Daoy (cell line): ENCODE data around the gene PCDHB1. TPM values are rescaled to one million over a fixed set of nuclear protein-coding genes. Genes with fewer than 3 reads are reported as not detected.

Experiments used
- DNase-seq: peaks from one replicate; pipeline ENCODE4 v3.0.0-alpha.2; 2015; ENCODE audit warnings: low read depth
- total RNA-seq: library from RNA; depleted of rRNA; stranded (reverse); fragments of >200 nt; shearing (Covaris generic); gene quantifications from 2 replicates; pipeline ENCODE4 v1.2.3, GENCODE V29; 2014; rRNA removed

PCDHB1 gene
- 0.06 TPM in 1 of 2 replicates, not detected in the other for total RNA-seq

- DNase-seq = peak; percentile 26
Observed at GRCh38 chr5:141050622-141051520, at the start of gene PCDHB1. PCDHB1 (plus strand) TSS chr5:141051374; CDS start chr5:141051471, 97 bp downstream.

- DNase-seq = peak; percentile 46
Observed at GRCh38 chr5:141001446-141001843, 49.7 kb upstream of the PCDHB1 start.

GRCh38 chr5:141001844-141002604 lies 49.1 kb upstream of the PCDHB1 start:
- DNase-seq = peak; percentile 74

- DNase-seq = no peak
Observed at GRCh38 chr5:141002605-141002965, 48.6 kb upstream of the PCDHB1 start.

GRCh38 chr5:141003031-141003430 lies 48.1 kb upstream of the PCDHB1 start:
- DNase-seq = no peak

GRCh38 chr5:141003791-141004611 lies 47.2 kb upstream of the PCDHB1 start:
- DNase-seq = peak; percentile 90

- DNase-seq = no peak
Observed at GRCh38 chr5:141007791-141008190, 43.4 kb upstream of the PCDHB1 start.

GRCh38 chr5:141010047-141010793 lies 41.0 kb upstream of the PCDHB1 start:
- DNase-seq = no peak

- no peak for DNase-seq
Observed at GRCh38 chr5:141017943-141018342, 33.2 kb upstream of the PCDHB1 start.

- DNase-seq = no peak
Observed at GRCh38 chr5:141022384-141022783, 28.8 kb upstream of the PCDHB1 start.

GRCh38 chr5:141031006-141031405 lies 20.2 kb upstream of the PCDHB1 start:
- DNase-seq = no peak

GRCh38 chr5:141032626-141033025 lies 18.5 kb upstream of the PCDHB1 start:
- no peak for DNase-seq

GRCh38 chr5:141039061-141039460 lies 12.1 kb upstream of the PCDHB1 start:
- no peak for DNase-seq

GRCh38 chr5:141039517-141039916 lies 11.7 kb upstream of the PCDHB1 start:
- peak; percentile 40 for DNase-seq

- DNase-seq = peak; percentile 79
Observed at GRCh38 chr5:141040093-141040770, 10.9 kb upstream of the PCDHB1 start.

- DNase-seq = peak; percentile 98
Observed at GRCh38 chr5:141040771-141041426, 10.3 kb upstream of the PCDHB1 start.

GRCh38 chr5:141041427-141041785 lies 9.8 kb upstream of the PCDHB1 start:
- no peak for DNase-seq

- no peak for DNase-seq
Observed at GRCh38 chr5:141042555-141042954, 8.6 kb upstream of the PCDHB1 start.

- DNase-seq = peak; percentile 22
Observed at GRCh38 chr5:141051521-141051866, 320 bp downstream of the PCDHB1 start.

- DNase-seq = no peak
Observed at GRCh38 chr5:141077826-141078225, 26.7 kb downstream of the PCDHB1 start.
